Caki2 (cell line): ENCODE results near the gene CNPPD1. TPM values are rescaled to one million over a fixed set of nuclear protein-coding genes. Genes with fewer than 3 reads are reported as not detected.

Source experiments
- DNase-seq: peaks from one replicate; pipeline ENCODE4 v3.0.0-alpha.2; 2015; ENCODE audit warnings: low read depth
- in situ Hi-C: cut with HindIII; loops from 2 replicates; pipeline ENCODE4 v1.10.0; 2016; ENCODE audit warnings: low sequenced_read_pairs, low pct_unique_long_range_greater_than_20kb, mixed read lengths
- total RNA-seq: library from RNA; depleted of rRNA; stranded (reverse); fragments of >200 nt; shearing (Covaris generic); gene quantifications from 2 replicates; pipeline ENCODE4 v1.2.3, GENCODE V29; 2014; ENCODE audit warnings: low replicate concordance; rRNA removed

The CNPPD1 gene
- total RNA-seq, 1 experiment from 2014 or later = 28.9 TPM

DNA sequence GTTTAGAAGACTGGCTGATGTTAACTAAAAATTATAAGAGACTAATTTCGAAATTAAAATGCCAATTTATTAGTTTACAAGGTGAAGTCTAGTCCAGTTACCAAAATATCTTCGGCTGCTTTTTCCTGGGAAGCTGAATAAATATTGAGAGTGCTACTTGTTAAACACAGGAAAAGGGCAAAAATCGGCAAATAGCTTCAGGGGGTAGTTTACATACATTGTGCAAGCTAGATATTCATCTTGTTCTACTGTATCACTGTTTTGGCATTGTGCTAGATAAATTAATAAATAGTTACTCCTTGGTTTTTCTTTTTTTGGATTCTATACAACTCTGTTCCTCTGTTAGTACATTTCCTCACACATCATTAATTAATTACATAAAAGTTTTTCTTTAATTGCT, 45.4 kb downstream of the CNPPD1 start:
- no peak for DNase-seq
- in situ Hi-C loops = no loop called here

DNA sequence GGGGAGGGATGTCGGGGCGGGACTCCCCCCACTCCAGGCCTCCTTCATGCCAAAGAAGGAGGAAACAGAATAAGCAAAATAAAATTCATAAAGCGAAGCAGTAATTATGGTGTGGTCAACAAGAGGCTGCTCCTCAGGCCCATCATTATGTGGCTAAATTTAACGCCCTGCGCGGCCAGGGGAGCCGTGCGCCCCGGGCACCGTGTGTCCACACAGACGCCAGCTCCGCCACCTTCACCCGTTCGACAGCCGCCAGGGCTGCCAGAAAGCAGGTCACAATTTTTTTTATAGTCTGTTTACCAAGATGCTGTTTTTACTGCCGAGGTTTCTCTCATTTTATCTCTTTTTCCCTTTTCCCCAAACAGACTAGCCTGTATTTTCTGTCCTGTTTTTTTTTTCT, 47.1 kb downstream of the CNPPD1 start:
- no peak for DNase-seq
- in situ Hi-C loops = no loop called here

DNA sequence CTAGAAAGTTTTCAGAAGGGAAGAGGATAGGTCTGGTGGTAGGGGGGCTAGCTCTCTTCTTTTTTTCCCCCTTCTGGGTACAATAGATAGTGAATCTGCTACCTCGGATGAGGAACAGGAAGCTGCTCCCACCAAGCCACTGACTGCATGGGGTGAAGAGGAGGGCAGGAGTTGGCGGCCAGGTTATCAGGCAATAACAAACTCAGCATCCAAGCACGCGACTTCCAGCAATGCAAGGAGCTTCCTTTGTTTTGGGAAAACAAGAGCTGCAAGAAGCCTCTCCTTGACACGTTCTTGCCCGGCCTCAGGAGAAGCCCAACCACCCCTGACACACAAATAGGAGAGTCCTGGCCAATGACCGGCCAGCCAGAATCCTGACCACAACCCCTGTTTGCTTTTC, 48.3 kb downstream of the CNPPD1 start:
- no peak for DNase-seq
- in situ Hi-C loops = no loop called here

DNA sequence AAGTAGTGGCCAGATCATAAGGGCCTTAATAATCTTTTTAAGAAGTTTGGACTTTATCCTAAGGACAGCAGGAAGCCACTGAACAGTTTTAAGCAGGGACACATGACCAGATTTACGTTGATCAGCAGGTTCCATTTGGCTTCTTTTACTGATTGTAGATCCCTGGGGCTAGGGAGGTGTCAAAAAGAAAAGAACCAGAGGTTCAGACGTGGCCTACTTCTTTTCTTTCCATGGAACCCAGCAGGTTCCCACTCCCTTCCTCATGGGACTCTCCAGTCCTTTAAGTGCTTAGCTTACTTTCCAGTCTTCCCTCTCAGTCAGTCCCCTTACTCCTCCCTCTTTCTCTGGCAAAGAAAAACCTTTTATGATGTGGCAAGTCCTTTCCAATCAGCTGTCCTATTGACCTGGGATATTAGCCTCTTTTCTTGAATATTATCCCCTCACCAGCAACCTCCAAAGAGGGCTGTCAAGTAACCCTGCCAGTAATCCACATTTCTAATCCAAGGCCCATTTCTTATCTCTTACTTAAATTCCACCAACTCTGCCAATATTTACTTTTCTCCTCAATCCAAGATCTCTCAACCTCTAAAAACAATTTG, 49.6 kb downstream of the CNPPD1 start:
- in situ Hi-C loops = no loop called here
- no peak for DNase-seq

DNA sequence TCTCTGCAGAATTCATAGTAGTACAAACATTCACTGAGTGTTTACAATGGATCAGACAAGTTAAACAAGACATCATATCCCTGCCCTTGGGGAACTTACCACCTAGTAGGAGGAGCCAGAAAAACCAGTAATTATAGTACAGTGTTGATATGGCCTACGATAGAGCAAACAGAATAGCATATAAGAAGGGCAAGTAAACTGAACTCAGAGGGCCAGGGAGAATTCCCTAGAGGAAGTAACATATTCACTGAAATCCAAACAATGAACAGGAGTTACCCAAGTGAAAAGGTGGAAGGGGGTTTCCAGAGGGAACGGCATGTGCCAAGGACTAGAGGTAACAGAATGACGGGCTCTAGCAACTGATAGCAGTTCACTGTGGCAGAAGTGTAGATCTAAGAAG, 50.2 kb downstream of the CNPPD1 start:
- in situ Hi-C loops = no loop called here
- DNase-seq = peak; percentile 67

DNA sequence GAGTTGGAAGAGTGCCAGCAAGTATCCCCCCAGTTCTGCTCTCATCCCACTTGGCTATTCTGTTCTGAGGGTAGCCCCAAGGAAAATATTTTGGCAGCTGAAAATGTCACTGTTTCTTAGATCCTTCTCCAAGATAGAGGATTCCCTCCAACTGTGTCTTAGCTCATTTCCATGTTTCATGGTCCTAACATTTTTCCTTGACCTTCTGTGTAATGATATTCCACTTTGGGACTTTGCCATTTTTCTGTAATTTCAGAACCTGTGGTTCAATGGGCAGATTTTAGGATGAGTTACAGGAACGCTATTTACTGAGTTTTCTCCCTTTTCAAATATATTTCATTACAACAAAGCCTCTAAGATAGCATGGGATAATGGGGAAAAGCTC, 50.8 kb downstream of the CNPPD1 start:
- in situ Hi-C loops = no loop called here
- DNase-seq = no peak

DNA sequence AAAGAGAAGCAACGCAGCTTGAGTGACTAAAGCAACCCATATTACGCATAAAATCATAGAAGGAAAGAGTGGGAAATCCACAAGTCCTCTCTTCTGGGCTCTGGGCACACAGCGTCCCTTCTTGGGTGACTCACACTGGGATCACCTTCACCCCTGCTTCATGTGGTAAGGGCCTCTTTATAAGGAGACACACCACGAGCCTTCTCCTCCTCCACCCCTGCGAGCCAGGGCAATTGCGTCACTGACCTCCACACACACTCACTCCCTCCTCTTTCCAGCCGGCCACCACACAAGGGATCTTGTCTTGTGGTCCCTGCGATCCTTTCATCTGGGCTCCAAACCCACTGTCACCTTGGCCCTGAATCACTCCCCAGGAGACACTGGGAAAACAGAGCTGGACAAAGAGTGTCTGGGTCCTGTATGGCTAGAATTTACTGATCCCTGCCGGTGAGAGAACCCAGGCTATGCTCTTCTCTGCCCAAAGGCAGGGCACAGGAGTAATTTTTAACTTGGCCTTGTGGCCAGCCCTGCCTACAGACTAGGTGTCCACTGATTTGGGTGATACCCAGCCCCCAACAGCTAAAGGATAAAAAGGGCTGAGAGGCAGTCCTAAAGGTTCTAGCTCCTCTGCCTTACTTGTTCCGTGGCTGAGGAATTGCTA, 51.4 kb downstream of the CNPPD1 start:
- in situ Hi-C loops = no loop called here

DNA sequence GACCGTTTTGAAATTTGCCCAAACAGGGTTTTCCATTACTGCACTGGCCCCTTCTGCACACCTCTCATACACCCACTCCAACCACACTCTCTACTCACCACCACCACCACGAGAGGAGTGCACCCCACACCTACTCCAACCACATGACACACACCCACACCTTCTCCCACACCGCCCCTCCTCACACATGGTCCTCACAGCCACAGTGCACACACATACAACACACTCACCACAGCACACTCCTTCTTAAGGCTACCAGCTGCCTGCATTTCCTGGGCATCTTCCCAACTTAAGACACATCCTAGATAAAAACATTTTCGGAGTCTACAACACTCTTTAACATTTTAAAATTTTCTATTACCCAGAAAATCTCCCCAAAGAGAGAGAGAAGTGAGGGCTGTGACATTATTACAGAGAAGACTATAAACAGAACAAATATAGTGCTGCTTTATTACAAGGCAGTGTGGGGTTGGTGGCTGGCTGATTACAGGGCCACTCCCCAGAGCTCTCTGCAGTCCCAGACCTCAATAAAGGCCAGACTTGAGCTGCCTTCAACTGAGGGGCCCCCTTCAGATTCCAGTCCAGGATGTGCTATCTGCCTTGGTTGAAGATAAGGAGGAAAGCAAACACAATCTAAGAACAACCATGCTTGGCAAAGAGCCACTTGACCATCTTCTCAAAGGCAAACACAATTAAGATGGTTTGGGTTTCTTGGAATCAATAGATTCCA, 52.2 kb downstream of the CNPPD1 start:
- no peak for DNase-seq
- in situ Hi-C loops = no loop called here

More for the DNA sequence above, 51.4 kb downstream of the CNPPD1 start:
- peak; percentile 87 for DNase-seq

DNA sequence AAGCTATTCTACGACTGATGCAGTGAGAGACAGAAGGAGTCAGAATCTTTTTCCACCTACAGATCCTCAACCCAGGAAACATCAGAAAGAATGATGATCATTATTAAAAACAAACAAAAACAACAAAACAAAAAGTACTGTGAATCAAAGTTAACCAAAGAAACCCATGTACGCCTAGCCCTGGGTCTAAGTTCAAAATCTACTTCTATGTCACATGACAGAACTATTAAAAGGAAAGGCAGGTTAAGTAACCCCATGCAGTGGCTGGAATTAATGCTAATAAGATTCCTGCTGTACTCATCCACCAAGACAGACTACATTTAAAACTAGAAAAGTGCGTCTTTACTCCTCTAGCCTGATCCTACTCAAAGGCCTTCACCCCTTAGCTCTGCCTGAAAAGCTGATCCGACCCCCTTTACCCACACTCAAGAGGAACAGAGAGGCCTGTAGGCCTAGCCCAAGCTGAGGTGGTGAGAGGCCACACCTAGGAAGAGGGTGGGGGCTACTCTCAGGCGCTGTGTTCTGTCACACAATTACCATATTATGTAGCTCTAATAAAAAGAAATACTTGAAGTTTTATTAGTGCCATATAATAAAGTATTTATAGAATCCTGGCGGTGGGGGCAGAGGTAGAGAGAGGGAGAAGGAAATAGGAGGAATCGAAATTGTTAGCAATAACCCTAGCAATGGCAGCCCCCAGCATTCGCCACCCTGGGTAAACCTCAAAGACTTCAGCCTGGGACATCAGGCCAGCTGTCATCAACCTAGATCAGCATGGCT, 53.2 kb downstream of the CNPPD1 start:
- in situ Hi-C loops = no loop called here
- no peak for DNase-seq

DNA sequence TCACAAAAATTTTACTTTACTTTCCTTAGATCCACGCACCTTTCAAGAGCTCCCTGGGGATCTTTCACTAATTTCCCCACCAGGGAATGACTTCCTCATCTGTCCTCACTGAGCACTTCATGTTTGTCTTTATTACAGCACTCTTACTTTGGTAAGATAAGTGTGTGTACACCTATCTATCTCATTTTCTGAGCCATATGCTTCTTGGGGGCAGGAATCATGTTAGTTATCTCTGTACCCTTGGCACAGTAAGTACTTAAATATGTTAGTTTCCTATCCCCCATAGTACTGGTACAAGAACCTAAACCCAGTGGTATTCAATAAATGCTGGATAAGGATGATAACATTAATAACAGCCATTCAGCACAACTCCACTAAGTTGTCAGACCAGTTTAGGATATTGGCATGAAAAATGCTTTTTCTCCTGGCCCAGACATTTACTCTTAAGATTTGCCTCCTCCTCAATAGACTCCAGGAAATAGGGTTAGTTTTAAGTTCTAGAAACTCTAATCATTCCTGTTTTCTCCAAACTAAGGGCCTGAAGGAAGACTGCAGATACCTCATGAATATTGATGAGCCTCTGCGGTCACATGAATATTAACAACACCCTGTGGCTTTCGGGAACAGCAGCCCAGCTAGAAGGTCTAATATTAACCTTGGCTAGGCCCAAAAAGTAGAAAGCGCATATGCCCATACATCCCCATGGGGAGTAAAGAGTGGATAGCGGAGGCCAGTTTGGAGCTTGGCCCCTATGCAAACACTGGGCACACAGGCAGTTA, 54.3 kb downstream of the CNPPD1 start:
- in situ Hi-C loops = no loop called here
- DNase-seq = no peak

Other genes starting within 250 kb of the CNPPD1 start
- 0.78 TPM in 1 of 2 replicates, not detected in the other for gene CDK5R2, start 217.3 kb downstream of the CNPPD1 start, total RNA-seq
- not detected in 2 replicates for gene FEV, start 191.7 kb downstream of the CNPPD1 start, total RNA-seq
- not detected in 2 replicates for gene CRYBA2, start 183.5 kb downstream of the CNPPD1 start, total RNA-seq
- gene CFAP65, start 135.4 kb downstream of the CNPPD1 start, total RNA-seq = not detected in 2 replicates
- not detected in 2 replicates for gene IHH, start 116.0 kb downstream of the CNPPD1 start, total RNA-seq
- 17.4 and 21.5 TPM in 2 replicates for gene NHEJ1, start 16.1 kb downstream of the CNPPD1 start, total RNA-seq
- gene SLC23A3, start 6.9 kb downstream of the CNPPD1 start, total RNA-seq = 0.07 and 0.70 TPM in 2 replicates
- 54.2 and 72.1 TPM in 2 replicates for gene RETREG2, start 1.4 kb upstream of the CNPPD1 start, total RNA-seq
- gene ZFAND2B, start 29.9 kb upstream of the CNPPD1 start, total RNA-seq = 32.5 and 42.0 TPM in 2 replicates
- 80.0 and 81.7 TPM in 2 replicates for gene ABCB6, start 42.0 kb upstream of the CNPPD1 start, total RNA-seq
- 18.6 and 39.2 TPM in 2 replicates for gene ATG9A, start 52.7 kb upstream of the CNPPD1 start, total RNA-seq
- gene ANKZF1, start 52.9 kb upstream of the CNPPD1 start, total RNA-seq = 20.7 and 45.6 TPM in 2 replicates
- 26.1 and 35.4 TPM in 2 replicates for gene GLB1L, start 68.5 kb upstream of the CNPPD1 start, total RNA-seq
- 45.2 and 60.8 TPM in 2 replicates for gene STK16, start 68.6 kb upstream of the CNPPD1 start, total RNA-seq
- gene TUBA4B, start 76.3 kb upstream of the CNPPD1 start, total RNA-seq = 0.10 TPM in 1 of 2 replicates, not detected in the other
- 23.9 and 24.9 TPM in 2 replicates for gene TUBA4A, start 77.0 kb upstream of the CNPPD1 start, total RNA-seq
- gene DNAJB2, start 102.4 kb upstream of the CNPPD1 start, total RNA-seq = 17.0 and 50.6 TPM in 2 replicates
- gene PTPRN, start 132.5 kb upstream of the CNPPD1 start, total RNA-seq = not detected in 2 replicates
- gene RESP18, start 155.8 kb upstream of the CNPPD1 start, total RNA-seq = not detected in 2 replicates
- 76.8 and 84.9 TPM in 2 replicates for gene DNPEP, start 211.0 kb upstream of the CNPPD1 start, total RNA-seq
- 4.9 TPM in 1 of 2 replicates, not detected in the other for gene DES, start 241.5 kb upstream of the CNPPD1 start, total RNA-seq